GM19395 (cell line): ENCODE measurements around the gene MATCAP1.

Experiments
- ATAC-seq: cut with Tn5 transposase; IDR thresholded peaks from one replicate; pipeline ENCODE4 v1.9.1; 2021; ENCODE audit warnings: mild to moderate bottlenecking, moderate library complexity; ENCODE audit not compliant: unreplicated experiment

MATCAP1 gene

GRCh38 chr16:67144943-67145342 is 38.8 kb downstream of the MATCAP1 start:
- ATAC-seq, result no peak

GRCh38 chr16:67142342-67142741 is 41.4 kb downstream of the MATCAP1 start:
- ATAC-seq, result no peak

- ATAC-seq, result no peak
Observed at GRCh38 chr16:67141391-67141790, 42.4 kb downstream of the MATCAP1 start.

GRCh38 chr16:67137605-67138004 is 46.2 kb downstream of the MATCAP1 start:
- ATAC-seq, result no peak

GRCh38 chr16:67129422-67129821 is 54.3 kb downstream of the MATCAP1 start:
- ATAC-seq, result no peak

- ATAC-seq, result no peak
Observed at GRCh38 chr16:67128887-67129286, 54.9 kb downstream of the MATCAP1 start.

- ATAC-seq, result no peak
Observed at GRCh38 chr16:67128417-67128816, 55.3 kb downstream of the MATCAP1 start.
